ENCODE measurements around the gene ADGRG1. TPM values are rescaled to one million over a fixed set of nuclear protein-coding genes. Genes with fewer than 3 reads are reported as not detected.

The ADGRG1 gene
- polyA plus RNA-seq, 4 donors = 4.1 to 158 (median 26.0) TPM

DNA sequence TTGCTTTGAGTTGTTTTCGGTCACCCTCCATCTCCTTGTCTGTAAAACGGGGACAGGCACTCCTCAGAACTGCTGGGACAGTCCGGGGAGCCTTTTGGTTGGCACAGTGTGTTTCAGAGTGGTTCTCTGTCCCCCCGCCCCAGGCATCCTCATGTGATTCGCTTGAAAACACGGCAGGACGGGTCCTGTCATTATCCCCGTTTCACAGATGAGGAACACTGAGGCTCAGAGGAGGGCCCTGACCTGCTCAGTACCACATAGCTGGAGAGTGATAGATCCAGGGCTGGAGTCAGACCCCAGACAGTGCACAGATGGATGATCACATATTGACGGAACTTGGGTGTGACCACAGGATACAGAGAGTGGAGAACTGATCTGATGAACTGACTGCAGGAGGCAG is 13.5 kb upstream of the ADGRG1 start:
- 88 to 93% (median 92%) methylated on average over 9 of the region's 9 CpGs for WGBS, 3 donors
- Histone ChIP-seq H3K27me3 (ENCODE audit: control insufficient read depth in 3 of 3, insufficient read depth in 3 of 3, low read length in 3 of 3) (no peaks in the 10 kb centered on the region), H3K36me3 (ENCODE audit: control insufficient read depth in 3 of 3, insufficient read depth in 2 of 3, low read depth in 1 of 3, low read length in 3 of 3) (peaks cover 0 to 3% (median 0%) of the 10 kb centered on the region in 3 donors), H3K4me1 (ENCODE audit: control insufficient read depth in 3 of 3, insufficient read depth in 2 of 3, low read depth in 1 of 3, low read length in 2 of 3) (peaks cover 0 to 32% (median 0%) of the 10 kb centered on the region in 3 donors), H3K27ac (ENCODE audit: low read depth in 1 of 3, low read length in 2 of 3) (no peak overlapping the region), H3K9me3 (ENCODE audit: control insufficient read depth in 2 of 2, insufficient read depth in 1 of 2, low read depth in 1 of 2, low read length in 1 of 2) (no peaks in the 10 kb centered on the region), H3K4me3 (ENCODE audit: low read depth in 1 of 3, low read length in 3 of 3) (no peak overlapping the region)
- FAIRE-seq (no peak), DNase-seq (no peak)

DNA sequence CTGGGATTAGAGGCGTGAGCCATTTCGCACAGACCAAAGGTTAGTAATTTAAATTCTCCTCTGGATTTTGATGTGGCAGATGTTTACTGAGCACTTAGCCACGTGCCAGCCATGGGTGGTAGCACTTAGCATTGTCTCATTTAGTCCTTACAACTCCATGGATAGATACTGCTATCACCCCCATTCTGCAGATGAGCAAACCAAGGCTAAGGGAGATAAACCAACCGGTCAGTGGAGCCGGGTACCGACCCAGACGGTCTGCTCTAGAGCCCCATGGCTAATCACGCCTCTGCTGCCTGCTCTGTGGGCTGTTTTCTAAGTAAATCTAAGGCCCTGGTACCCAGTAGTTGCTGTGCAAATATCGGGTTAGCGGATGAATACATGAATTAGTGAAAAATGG is 12.6 kb upstream of the ADGRG1 start:
- WGBS, 3 donors = 67 to 80% (median 70%) methylated on average over 10 of the region's 10 CpGs
- H3K27ac ChIP-seq (ENCODE audit: low read depth in 1 of 3, low read length in 2 of 3) = no peak overlapping the region

DNA sequence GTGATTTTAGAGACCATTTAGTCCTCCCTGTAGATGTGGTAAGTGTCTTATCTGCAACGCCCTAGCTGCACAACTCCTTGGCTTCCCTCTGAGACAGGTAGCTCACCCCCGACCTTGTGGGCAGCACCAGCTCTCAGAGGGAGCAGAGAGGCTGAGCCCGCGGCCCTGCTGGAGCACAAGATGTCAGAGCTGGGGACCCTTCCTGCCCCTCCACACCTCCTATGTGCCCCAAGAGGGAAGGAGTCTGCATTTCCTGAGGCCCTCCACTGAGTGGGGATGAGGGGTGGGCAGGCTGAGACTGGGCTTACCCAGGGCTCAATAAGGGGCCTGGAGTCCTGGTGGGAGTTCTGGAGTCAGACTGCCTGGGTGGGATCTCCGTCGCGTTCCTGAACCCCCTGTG is 12.2 kb upstream of the ADGRG1 start:
- no peaks in the 10 kb centered on the region for H3K9me3 ChIP-seq (ENCODE audit: control insufficient read depth in 2 of 2, insufficient read depth in 1 of 2, low read depth in 1 of 2, low read length in 1 of 2)
- peaks cover 0 to 25% (median 4%) of the 10 kb centered on the region in 3 donors for H3K4me1 ChIP-seq (ENCODE audit: control insufficient read depth in 3 of 3, insufficient read depth in 2 of 3, low read depth in 1 of 3, low read length in 2 of 3)
- peaks cover 0 to 4% (median 0%) of the 10 kb centered on the region in 3 donors for H3K36me3 ChIP-seq (ENCODE audit: control insufficient read depth in 3 of 3, insufficient read depth in 2 of 3, low read depth in 1 of 3, low read length in 3 of 3)
- H3K27me3 ChIP-seq (ENCODE audit: control insufficient read depth in 3 of 3, insufficient read depth in 3 of 3, low read length in 3 of 3) = no peaks in the 10 kb centered on the region
- 83 to 93% (median 87%) methylated on average over 7 of the region's 7 CpGs for WGBS, 3 donors
- H3K4me3 ChIP-seq (ENCODE audit: low read depth in 1 of 3, low read length in 3 of 3) = no peak overlapping the region
- no peak overlapping the region for H3K27ac ChIP-seq (ENCODE audit: low read depth in 1 of 3, low read length in 2 of 3)
- no peak for FAIRE-seq
- no peak for DNase-seq

More for the DNA sequence above, 12.6 kb upstream of the ADGRG1 start:
- no peaks in the 10 kb centered on the region for H3K9me3 ChIP-seq (ENCODE audit: control insufficient read depth in 2 of 2, insufficient read depth in 1 of 2, low read depth in 1 of 2, low read length in 1 of 2)
- DNase-seq = peak in 1 of 2 donors; percentile 40
- no peaks in the 10 kb centered on the region for H3K27me3 ChIP-seq (ENCODE audit: control insufficient read depth in 3 of 3, insufficient read depth in 3 of 3, low read length in 3 of 3)
- peaks cover 0 to 24% (median 2%) of the 10 kb centered on the region in 3 donors for H3K4me1 ChIP-seq (ENCODE audit: control insufficient read depth in 3 of 3, insufficient read depth in 2 of 3, low read depth in 1 of 3, low read length in 2 of 3)
- no peak overlapping the region for H3K4me3 ChIP-seq (ENCODE audit: low read depth in 1 of 3, low read length in 3 of 3)
- FAIRE-seq = no peak
- H3K36me3 ChIP-seq (ENCODE audit: control insufficient read depth in 3 of 3, insufficient read depth in 2 of 3, low read depth in 1 of 3, low read length in 3 of 3) = peaks cover 0 to 3% (median 0%) of the 10 kb centered on the region in 3 donors

DNA sequence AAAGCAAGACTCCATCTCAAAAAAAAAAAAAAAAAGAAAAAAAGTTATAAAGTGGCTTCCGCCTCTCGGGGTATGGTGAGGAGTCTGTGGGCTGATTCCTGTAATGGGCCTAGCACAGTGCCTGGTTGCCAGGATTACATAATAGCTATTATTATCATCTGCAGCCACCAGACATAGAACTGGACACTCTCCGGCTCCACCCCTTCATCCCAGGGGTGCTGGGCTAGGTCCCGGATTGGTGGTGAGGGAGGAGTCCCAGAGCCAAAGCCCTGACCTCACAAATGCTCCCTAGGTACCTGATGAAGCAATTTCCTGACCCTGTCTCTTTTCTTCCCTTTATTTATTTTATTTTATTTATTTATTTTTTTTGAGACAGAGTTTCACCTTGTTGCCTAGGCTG is 11.6 kb upstream of the ADGRG1 start:
- peaks cover 0 to 10% (median 0%) of the 10 kb centered on the region in 3 donors for H3K36me3 ChIP-seq (ENCODE audit: control insufficient read depth in 3 of 3, insufficient read depth in 2 of 3, low read depth in 1 of 3, low read length in 3 of 3)
- H3K4me3 ChIP-seq (ENCODE audit: low read depth in 1 of 3, low read length in 3 of 3) = no peak overlapping the region
- 82 to 90% (median 85%) methylated on average over 4 of the region's 4 CpGs for WGBS, 3 donors
- H3K4me1 ChIP-seq (ENCODE audit: control insufficient read depth in 3 of 3, insufficient read depth in 2 of 3, low read depth in 1 of 3, low read length in 2 of 3) = peaks cover 0 to 27% (median 4%) of the 10 kb centered on the region in 3 donors
- no peaks in the 10 kb centered on the region for H3K9me3 ChIP-seq (ENCODE audit: control insufficient read depth in 2 of 2, insufficient read depth in 1 of 2, low read depth in 1 of 2, low read length in 1 of 2)
- H3K27me3 ChIP-seq (ENCODE audit: control insufficient read depth in 3 of 3, insufficient read depth in 3 of 3, low read length in 3 of 3) = no peaks in the 10 kb centered on the region
- no peak overlapping the region for H3K27ac ChIP-seq (ENCODE audit: low read depth in 1 of 3, low read length in 2 of 3)
- FAIRE-seq (no peak), DNase-seq (no peak)

DNA sequence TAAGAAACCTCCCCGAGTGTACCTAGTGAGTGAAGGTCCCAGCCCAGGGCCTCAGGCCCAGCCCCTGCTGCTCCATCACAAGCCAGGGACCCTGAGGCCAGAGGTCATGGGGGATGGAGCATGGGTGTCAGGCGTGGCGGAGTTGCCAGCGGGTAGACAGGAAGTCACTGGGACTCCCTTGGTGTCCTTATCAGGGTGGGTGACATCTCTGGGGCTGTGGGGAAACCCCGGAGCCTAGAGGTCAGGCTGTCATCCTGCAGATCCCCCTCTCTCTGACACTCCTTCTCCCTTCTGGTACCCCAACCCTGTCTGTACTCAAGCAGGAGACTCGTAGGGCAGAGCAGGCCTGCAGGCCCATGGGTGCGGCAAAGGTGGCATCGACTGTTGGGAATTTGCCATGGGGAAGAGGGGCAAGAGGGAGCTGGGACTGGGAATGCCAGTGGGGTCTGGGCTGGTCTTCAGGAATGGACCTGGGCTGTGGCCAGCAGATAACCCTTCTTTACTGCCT is 10.8 kb upstream of the ADGRG1 start:
- no peak for DNase-seq
- WGBS, 3 donors = 80 to 83% (median 81%) methylated on average over 8 of the region's 8 CpGs

DNA sequence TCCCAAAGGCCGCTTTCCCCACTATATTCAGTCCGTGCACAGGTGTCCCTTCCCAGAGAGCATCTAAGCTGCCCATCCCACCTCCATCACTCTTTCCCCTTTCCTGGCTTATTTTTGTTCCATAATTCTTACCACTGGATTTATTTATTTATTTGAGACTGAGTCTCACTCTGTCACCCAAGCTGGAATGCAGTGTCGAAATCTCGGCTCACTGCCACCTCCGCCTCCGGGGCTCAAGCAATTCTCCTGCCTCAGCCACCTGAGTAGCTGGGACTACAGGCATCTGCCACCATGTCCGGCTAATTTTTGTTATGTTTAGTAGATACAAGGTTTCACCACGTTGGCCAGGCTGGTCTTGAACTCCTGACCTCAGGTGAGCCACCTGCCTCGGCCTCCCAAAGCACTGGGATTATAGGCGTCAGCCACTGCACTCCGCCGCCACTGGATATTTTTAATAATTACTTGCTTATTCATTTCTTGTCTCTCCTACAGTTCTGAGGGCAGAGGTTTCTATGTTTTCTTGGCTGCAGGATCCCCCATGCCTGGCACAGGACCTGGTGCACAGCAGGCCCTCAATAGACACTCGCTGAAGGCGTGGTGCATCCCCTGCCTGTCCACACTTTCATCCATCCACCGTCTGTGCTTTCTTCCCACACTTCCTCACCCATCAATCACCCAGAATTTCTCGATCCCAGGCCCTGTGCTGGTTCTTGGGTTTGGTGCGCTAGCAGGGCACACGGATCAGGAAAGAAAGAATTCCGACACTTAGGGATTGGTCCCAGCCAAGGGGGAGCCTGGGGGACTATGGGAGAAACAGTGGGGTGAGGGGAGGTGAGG is 9.9 kb upstream of the ADGRG1 start:
- H3K4me3 ChIP-seq (ENCODE audit: low read depth in 1 of 3, low read length in 3 of 3) = no peak overlapping the region
- no peaks in the 10 kb centered on the region for H3K9me3 ChIP-seq (ENCODE audit: control insufficient read depth in 2 of 2, insufficient read depth in 1 of 2, low read depth in 1 of 2, low read length in 1 of 2)
- peak overlapping the region in 2 of 3 donors; percentile 6 to 88 for H3K27ac ChIP-seq (ENCODE audit: low read depth in 1 of 3, low read length in 2 of 3)
- WGBS, 3 donors = 76 to 84% (median 79%) methylated on average over 19 of the region's 19 CpGs
- no peak for DNase-seq
- no peaks in the 10 kb centered on the region for H3K27me3 ChIP-seq (ENCODE audit: control insufficient read depth in 3 of 3, insufficient read depth in 3 of 3, low read length in 3 of 3)
- peaks cover 0 to 24% (median 0%) of the 10 kb centered on the region in 3 donors for H3K36me3 ChIP-seq (ENCODE audit: control insufficient read depth in 3 of 3, insufficient read depth in 2 of 3, low read depth in 1 of 3, low read length in 3 of 3)
- no peak for FAIRE-seq
- H3K4me1 ChIP-seq (ENCODE audit: control insufficient read depth in 3 of 3, insufficient read depth in 2 of 3, low read depth in 1 of 3, low read length in 2 of 3) = peaks cover 0 to 43% (median 4%) of the 10 kb centered on the region in 3 donors

More for the DNA sequence above, 10.8 kb upstream of the ADGRG1 start:
- no peaks in the 10 kb centered on the region for H3K27me3 ChIP-seq (ENCODE audit: control insufficient read depth in 3 of 3, insufficient read depth in 3 of 3, low read length in 3 of 3)
- no peak for FAIRE-seq
- H3K9me3 ChIP-seq (ENCODE audit: control insufficient read depth in 2 of 2, insufficient read depth in 1 of 2, low read depth in 1 of 2, low read length in 1 of 2) = no peaks in the 10 kb centered on the region
- H3K4me1 ChIP-seq (ENCODE audit: control insufficient read depth in 3 of 3, insufficient read depth in 2 of 3, low read depth in 1 of 3, low read length in 2 of 3) = peaks cover 0 to 35% (median 4%) of the 10 kb centered on the region in 3 donors
- H3K36me3 ChIP-seq (ENCODE audit: control insufficient read depth in 3 of 3, insufficient read depth in 2 of 3, low read depth in 1 of 3, low read length in 3 of 3) = peaks cover 0 to 16% (median 0%) of the 10 kb centered on the region in 3 donors
- no peak overlapping the region for H3K27ac ChIP-seq (ENCODE audit: low read depth in 1 of 3, low read length in 2 of 3)
- H3K4me3 ChIP-seq (ENCODE audit: low read depth in 1 of 3, low read length in 3 of 3) = no peak overlapping the region

DNA sequence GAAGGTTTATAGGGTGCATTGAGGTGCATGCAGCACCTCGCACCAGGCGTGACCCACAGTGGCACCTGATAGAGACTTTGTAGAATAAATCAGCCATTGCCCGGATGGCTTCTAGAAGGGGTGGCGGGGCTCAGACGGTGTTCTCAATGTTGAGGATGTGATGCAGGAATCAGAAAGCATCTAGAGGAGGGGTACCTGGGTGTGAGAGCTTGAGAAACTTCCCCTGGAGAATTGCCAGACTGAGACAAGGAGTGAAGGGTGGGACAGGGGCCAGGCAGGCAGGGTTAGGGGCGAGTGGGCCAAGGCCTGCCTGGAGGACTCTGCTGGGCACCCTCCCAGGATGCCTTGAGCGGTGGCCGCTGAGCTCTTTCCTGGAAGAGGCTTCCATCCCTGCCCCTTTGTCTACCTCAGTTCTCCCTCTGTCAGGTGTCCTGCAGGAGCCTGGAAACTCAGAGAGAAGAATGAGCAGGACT is 9.3 kb upstream of the ADGRG1 start:
- Histone ChIP-seq H3K4me3 (ENCODE audit: low read depth in 1 of 3, low read length in 3 of 3) (peak overlapping the region in 1 of 3 donors; percentile 1), H3K4me1 (ENCODE audit: control insufficient read depth in 3 of 3, insufficient read depth in 2 of 3, low read depth in 1 of 3, low read length in 2 of 3) (peaks cover 0 to 50% (median 4%) of the 10 kb centered on the region in 3 donors), H3K27ac (ENCODE audit: low read depth in 1 of 3, low read length in 2 of 3) (peak overlapping the region in 2 of 3 donors; percentile 86 to 88), H3K9me3 (ENCODE audit: control insufficient read depth in 2 of 2, insufficient read depth in 1 of 2, low read depth in 1 of 2, low read length in 1 of 2) (no peaks in the 10 kb centered on the region), H3K27me3 (ENCODE audit: control insufficient read depth in 3 of 3, insufficient read depth in 3 of 3, low read length in 3 of 3) (no peaks in the 10 kb centered on the region), H3K36me3 (ENCODE audit: control insufficient read depth in 3 of 3, insufficient read depth in 2 of 3, low read depth in 1 of 3, low read length in 3 of 3) (peaks cover 0 to 27% (median 0%) of the 10 kb centered on the region in 3 donors)
- 34 to 65% (median 46%) methylated on average over 8 of the region's 8 CpGs for WGBS, 3 donors
- no peak for FAIRE-seq
- no peak for DNase-seq

DNA sequence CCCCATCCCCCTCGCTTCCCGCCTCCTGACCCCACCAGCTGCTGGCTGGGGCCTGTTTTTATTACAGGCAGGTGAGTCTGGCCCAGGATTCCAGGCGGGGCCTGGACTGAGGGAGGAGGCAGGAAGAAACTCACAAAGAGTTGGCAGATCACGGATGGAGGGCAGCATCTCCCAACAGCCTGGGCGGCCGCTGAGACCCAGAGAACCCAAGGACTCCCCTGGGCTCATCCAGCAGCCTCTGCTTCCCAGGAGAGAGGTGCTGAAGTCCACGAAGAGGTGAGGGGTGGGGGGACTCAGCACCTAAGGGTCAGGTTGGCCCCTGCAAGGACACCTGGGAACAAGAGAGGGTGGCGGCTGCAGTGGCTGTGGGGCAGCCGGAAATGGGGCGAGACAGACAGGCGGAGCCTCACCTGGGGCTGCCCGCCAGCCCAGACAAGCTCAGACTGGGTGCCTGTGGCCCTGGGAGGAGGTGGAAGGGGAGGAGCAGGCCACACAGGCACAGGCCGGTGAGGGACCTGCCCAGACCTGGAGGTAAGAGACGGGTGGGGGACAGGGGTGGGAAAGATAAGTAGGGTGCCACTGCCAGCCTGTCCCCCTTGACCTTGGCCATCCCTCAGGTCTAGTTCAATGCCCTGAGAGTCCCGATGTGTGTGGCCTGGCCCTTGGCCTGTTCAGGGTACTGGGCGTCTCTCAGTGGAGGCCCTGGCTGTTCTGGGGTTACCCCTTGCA is 8.7 kb upstream of the ADGRG1 start:
- Histone ChIP-seq H3K27ac (ENCODE audit: low read depth in 1 of 3, low read length in 2 of 3) (peak overlapping the region; percentile 63 to 88 (median 86)), H3K4me3 (ENCODE audit: low read depth in 1 of 3, low read length in 3 of 3) (peak overlapping the region; percentile 28 to 65 (median 37)), H3K4me1 (ENCODE audit: control insufficient read depth in 3 of 3, insufficient read depth in 2 of 3, low read depth in 1 of 3, low read length in 2 of 3) (peaks cover 0 to 55% (median 4%) of the 10 kb centered on the region in 3 donors), H3K27me3 (ENCODE audit: control insufficient read depth in 3 of 3, insufficient read depth in 3 of 3, low read length in 3 of 3) (no peaks in the 10 kb centered on the region), H3K36me3 (ENCODE audit: control insufficient read depth in 3 of 3, insufficient read depth in 2 of 3, low read depth in 1 of 3, low read length in 3 of 3) (peaks cover 0 to 33% (median 0%) of the 10 kb centered on the region in 3 donors), H3K9me3 (ENCODE audit: control insufficient read depth in 2 of 2, insufficient read depth in 1 of 2, low read depth in 1 of 2, low read length in 1 of 2) (no peaks in the 10 kb centered on the region)
- 21 to 59% (median 26%) methylated on average over 16 of the region's 16 CpGs for WGBS, 3 donors
- no peak for FAIRE-seq
- peak; percentile 77 to 94 for DNase-seq
